ENCODE measurements around the gene RANBP10.

DNA sequence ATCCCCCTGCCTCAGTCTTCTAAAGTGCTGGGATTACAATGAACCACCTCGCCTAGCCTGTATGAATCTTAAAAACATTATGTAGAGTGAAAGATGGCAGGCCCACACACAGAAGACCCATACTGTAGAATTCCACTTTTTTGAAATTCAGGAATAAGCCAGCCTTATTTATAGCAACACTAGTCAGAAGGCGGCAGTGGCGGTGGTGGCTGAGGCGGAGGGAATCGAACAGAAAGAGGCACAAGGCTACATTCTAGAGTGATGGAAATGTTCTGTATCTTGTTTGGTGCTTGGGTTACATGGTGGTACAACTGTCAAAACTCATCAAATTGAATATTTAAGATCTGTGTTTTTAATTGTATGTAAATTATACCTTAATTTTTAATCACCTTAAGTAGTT lies 98.6 kb downstream of the RANBP10 start:
- TF ChIP-seq EZH2 (IDR thresholded peaks at IDR 0.05) (no peak), POLR2AphosphoS5 (IDR thresholded peaks at IDR 0.05; ENCODE audit: borderline replicate concordance, low read depth, low read length) (no peak)

All from SK-N-MC (cell line).